ENCODE data around the gene GTF3C4.

The GTF3C4 gene

GRCh38 chr9:132647806-132648205 is 22.5 kb upstream of the GTF3C4 start:
- no peak for DNase-seq (ENCODE audit: extremely low read depth, insufficient read length)
- Histone ChIP-seq H3K4me3 (replicated peaks; ENCODE audit: low read depth, low read length) (no peak overlapping the region), H3K27me3 (replicated peaks; ENCODE audit: control insufficient read depth, insufficient read depth, low read length) (no peaks in the 10 kb centered on the region), H3K36me3 (ENCODE audit: control insufficient read depth, insufficient read depth, low read length) (peaks cover 32% of the 10 kb centered on the region)
- TF ChIP-seq CTCF (IDR thresholded peaks at IDR 0.05; ENCODE audit: insufficient read depth, low read length, poor library complexity, severe bottlenecking), result no peak

GRCh38 chr9:132648283-132648682 is 22.0 kb upstream of the GTF3C4 start:
- Histone ChIP-seq H3K4me3 (replicated peaks; ENCODE audit: low read depth, low read length) (no peak overlapping the region), H3K36me3 (ENCODE audit: control insufficient read depth, insufficient read depth, low read length) (peaks cover 32% of the 10 kb centered on the region), H3K27me3 (replicated peaks; ENCODE audit: control insufficient read depth, insufficient read depth, low read length) (no peaks in the 10 kb centered on the region)
- no peak for TF ChIP-seq CTCF (IDR thresholded peaks at IDR 0.05; ENCODE audit: insufficient read depth, low read length, poor library complexity, severe bottlenecking)
- no peak for DNase-seq (ENCODE audit: extremely low read depth, insufficient read length)

GRCh38 chr9:132648685-132649084 is 21.6 kb upstream of the GTF3C4 start:
- H3K36me3 ChIP-seq (ENCODE audit: control insufficient read depth, insufficient read depth, low read length), result peaks cover 32% of the 10 kb centered on the region
- H3K27me3 ChIP-seq (replicated peaks; ENCODE audit: control insufficient read depth, insufficient read depth, low read length), result no peaks in the 10 kb centered on the region
- H3K4me3 ChIP-seq (replicated peaks; ENCODE audit: low read depth, low read length), result no peak overlapping the region
- DNase-seq (ENCODE audit: extremely low read depth, insufficient read length), result no peak
- TF ChIP-seq CTCF (IDR thresholded peaks at IDR 0.05; ENCODE audit: insufficient read depth, low read length, poor library complexity, severe bottlenecking), result no peak

- Histone ChIP-seq H3K36me3 (ENCODE audit: control insufficient read depth, insufficient read depth, low read length) (peaks cover 23% of the 10 kb centered on the region), H3K27me3 (replicated peaks; ENCODE audit: control insufficient read depth, insufficient read depth, low read length) (no peaks in the 10 kb centered on the region), H3K4me3 (replicated peaks; ENCODE audit: low read depth, low read length) (no peak overlapping the region)
- peak; percentile 34 for TF ChIP-seq CTCF (IDR thresholded peaks at IDR 0.05; ENCODE audit: insufficient read depth, low read length, poor library complexity, severe bottlenecking)
- no peak for DNase-seq (ENCODE audit: extremely low read depth, insufficient read length)
These were observed 19.0 kb upstream of the GTF3C4 start for GRCh38 chr9:132651259-132651658.

GRCh38 chr9:132656299-132656698 is 14.0 kb upstream of the GTF3C4 start:
- H3K27me3 ChIP-seq (replicated peaks; ENCODE audit: control insufficient read depth, insufficient read depth, low read length), result no peaks in the 10 kb centered on the region
- no peak for DNase-seq (ENCODE audit: extremely low read depth, insufficient read length)
- peaks cover 15% of the 10 kb centered on the region for H3K36me3 ChIP-seq (ENCODE audit: control insufficient read depth, insufficient read depth, low read length)
- H3K4me3 ChIP-seq (replicated peaks; ENCODE audit: low read depth, low read length), result no peak overlapping the region
- TF ChIP-seq CTCF (IDR thresholded peaks at IDR 0.05; ENCODE audit: insufficient read depth, low read length, poor library complexity, severe bottlenecking), result no peak
